ENCODE data around the gene MEPE.

GRCh38 chr4:87853108-87853507, 20.3 kb downstream of the MEPE start:
- TF ChIP-seq POLR2AphosphoS5 (IDR thresholded peaks at IDR 0.05; ENCODE audit: low read depth, low read length) = no peak
- TF ChIP-seq EGR1 (IDR thresholded peaks at IDR 0.05; ENCODE audit: low read depth) = no peak
- no peak for TF ChIP-seq MAX (IDR thresholded peaks at IDR 0.05)
- TF ChIP-seq CTCF (IDR thresholded peaks at IDR 0.05 in 2 of 3, conservative IDR thresholded peaks at IDR 0.05 in 1 of 3; ENCODE audit: borderline replicate concordance in 1 of 3, insufficient read depth in 1 of 3, low read depth in 2 of 3, low read length in 2 of 3) = peak; percentile 42 to 73 (median 64)
- TF ChIP-seq POLR2A (IDR thresholded peaks at IDR 0.05; ENCODE audit: borderline replicate concordance, extremely low read depth, insufficient read depth, insufficient read length) = no peak
